ENCODE measurements around the gene MED6.
A peak's percentile ranks its signal among the peaks of the same experiment; 100 is the strongest.

MED6 gene, protein sequence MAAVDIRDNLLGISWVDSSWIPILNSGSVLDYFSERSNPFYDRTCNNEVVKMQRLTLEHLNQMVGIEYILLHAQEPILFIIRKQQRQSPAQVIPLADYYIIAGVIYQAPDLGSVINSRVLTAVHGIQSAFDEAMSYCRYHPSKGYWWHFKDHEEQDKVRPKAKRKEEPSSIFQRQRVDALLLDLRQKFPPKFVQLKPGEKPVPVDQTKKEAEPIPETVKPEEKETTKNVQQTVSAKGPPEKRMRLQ

DNA sequence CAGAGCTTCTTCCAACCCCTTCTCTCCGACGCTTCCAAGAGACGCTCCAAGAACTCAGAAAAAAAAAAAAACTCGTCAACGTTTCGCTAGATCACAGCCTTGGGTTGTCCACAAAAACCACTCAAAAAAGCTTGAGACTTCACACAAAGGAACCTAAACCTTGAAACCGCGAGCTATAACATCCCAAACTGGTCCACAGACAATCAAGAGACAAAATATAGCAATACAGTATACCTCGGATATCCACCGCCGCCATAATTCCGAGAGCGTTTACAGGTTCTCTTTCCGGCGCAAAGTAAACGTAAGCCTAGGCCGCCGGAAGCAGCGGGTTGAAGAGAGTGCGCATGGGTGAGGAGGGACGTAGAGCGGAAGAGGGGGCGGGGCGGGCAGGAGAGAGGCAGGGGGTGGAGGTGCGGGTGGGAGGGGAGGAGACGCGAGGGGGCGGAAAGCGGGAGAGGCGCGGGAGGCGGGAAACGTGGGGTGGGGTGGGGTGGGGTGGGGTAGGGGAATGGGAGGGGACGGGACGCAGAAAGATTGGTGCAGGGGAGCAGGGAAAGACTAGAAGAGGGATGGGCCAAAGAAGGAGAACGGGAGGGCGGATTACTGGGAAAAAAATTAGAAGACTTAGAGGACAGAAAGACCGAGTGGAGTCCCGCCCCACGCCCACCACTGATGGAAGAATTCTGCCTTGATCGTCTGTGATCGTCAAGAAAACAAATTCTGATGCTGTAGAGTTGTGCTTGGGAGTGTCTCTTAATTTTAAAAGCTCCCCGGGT, at the start of gene MED6:
Gene MED6, minus strand, starts transcription at position 274 of the 776 bp plus-strand sequence. Its CDS starts 18 bp downstream, at position 256.
- peak; percentile 84 for DNase-seq

DNA sequence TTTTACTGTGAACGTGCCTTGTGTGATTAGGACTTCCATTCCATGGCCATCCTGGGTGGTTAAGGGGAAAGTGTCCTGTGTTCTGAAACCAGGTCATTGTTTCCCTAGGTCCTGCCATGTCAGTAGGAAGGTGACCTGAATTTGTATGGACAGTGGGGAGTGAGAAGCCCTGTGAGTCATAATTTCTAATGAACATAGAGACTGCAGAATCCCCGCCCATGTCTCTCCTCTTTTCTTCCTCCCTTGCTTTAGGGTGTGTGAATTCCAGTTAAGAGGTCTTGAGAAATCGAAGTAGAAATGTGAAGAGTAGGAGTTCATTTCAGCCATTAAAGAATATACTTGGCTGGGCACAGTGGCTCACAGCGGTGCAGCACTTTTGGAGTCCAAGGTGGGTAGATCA, 49.3 kb upstream of the MED6 start:
- no peak for DNase-seq

GRCh38 chr14:70648346-70648745, 47.9 kb upstream of the MED6 start:
- DNase-seq, result no peak

DNA sequence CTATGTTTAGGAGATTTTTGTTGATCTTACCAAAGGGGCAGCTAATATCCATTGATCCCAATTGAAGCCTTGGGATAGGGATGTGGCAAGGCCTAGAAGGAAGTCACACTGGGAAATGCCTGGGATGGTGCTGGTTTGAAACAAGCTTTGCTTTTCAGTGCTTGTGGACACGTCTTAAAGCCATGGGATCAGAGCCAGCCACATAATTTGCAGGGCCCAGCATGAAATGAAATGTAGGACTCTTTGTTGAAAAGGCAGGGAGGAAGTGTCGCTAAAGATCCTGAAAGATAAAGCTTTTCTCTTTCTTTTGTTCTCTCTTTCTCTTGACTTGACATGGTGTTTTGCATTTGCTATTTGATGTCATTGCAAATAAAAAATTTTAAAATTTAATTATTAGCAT, 46.2 kb upstream of the MED6 start:
- DNase-seq, result no peak

GRCh38 chr14:70645892-70646291, 45.4 kb upstream of the MED6 start:
- DNase-seq, result no peak

GRCh38 chr14:70643967-70644366, 43.5 kb upstream of the MED6 start:
- no peak for DNase-seq

- DNase-seq, result no peak
Measured at GRCh38 chr14:70642303-70643235, 42.1 kb upstream of the MED6 start.

DNA sequence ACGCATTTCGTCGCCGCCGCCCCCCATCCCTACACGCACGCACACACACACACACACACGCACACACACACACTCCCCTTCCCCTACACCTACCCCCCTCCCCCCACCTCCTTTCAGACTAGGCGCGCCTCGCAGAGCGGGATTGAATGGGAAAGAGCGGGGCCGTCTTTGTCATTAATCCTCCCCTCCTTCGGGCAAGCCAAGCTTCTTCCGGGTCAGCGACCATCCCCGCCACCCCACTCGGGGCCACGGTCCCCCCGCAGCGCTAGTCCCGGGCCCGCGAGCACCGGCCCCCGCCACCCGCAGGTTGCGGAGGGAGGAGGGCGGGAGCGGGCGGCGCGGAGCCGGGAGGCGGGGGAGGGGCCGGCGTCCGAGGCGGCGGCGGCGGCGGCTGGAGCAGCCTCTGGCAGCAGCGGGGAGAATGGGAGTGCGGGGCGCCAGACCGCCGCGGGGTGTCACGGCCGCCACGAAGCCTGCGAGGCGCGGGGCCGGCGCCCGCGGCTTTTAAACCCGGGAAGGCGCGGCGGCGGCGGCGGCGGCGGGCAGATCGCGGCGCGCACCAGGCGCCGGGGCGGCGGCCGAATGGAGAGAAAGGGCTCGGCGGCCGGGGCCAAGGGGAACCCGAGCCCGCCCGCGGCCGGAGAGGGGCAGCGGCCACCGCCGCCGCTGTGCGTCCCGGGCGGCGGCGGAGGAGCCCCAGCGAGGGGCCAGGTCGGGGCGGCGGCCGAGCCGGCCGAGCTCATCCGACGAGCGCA, 41.3 kb upstream of the MED6 start, which contains the start of gene TTC9:
Gene TTC9, plus strand, starts transcription at position 369 of the 755 bp plus-strand sequence. Its CDS starts 214 bp downstream, at position 583.
- DNase-seq, result no peak

DNA sequence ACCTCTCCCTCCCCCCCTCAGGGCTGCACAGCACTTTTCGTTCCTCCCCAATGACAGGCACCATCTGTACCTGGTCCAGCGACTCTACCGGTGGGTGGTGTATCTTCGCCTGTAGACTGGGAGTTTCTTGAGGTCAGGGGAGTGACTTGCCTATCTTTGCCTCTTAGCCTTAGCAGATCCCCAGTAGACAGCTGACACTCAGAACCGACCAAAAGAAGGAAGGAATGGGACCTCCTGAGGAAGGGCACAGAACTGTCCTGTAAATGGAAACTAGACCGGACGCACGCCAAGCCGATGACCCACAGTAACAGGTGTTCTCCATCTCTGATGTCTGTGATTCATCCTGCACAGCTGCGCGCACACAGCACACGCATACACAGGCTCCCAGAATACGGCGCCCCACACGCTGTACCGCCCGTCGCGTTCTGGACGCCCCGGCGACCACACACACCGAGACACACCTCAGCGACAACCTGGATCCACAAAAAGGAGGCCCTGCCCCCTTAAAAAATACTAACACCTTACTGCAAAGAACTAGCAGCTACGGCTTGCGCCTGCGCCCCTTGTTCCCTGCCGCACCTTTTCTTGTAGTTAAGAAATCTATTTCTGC, 40.6 kb upstream of the MED6 start:
- DNase-seq, result no peak

GRCh38 chr14:70638416-70638815, 38.0 kb upstream of the MED6 start:
- no peak for DNase-seq

DNA sequence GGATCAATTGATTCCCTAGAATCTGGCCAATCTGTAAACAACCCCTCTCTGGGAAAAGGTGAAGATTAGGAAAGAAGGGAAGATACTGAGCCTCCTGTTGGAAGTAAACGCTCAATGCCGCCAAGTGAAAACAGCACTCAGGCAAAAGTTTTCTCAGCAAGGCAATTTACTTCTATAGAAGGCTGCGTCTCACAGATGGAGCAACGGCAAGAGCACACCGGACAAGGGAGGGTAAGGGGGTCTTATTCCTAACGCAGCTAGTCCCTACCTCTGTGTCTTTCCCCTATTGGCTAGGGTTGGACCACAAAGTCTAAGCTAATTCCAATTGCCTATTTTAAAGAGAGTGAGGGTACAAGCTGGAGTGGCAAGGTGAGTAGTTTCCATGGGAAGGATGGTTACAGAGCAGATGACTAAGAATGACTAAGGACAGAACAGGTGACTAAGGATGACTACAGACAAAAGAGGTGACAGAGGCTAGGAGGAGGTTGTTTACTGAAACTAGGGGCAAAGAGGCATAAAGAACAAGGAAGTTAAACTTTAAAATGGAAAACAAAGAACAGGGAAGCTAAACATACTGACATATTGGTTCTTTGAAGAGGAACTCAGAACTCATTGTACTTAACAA, 35.6 kb upstream of the MED6 start:
- no peak for DNase-seq

GRCh38 chr14:70631948-70632347, 31.5 kb upstream of the MED6 start:
- DNase-seq, result no peak

GRCh38 chr14:70624972-70625371, 24.5 kb upstream of the MED6 start:
- peak; percentile 5 for DNase-seq

DNA sequence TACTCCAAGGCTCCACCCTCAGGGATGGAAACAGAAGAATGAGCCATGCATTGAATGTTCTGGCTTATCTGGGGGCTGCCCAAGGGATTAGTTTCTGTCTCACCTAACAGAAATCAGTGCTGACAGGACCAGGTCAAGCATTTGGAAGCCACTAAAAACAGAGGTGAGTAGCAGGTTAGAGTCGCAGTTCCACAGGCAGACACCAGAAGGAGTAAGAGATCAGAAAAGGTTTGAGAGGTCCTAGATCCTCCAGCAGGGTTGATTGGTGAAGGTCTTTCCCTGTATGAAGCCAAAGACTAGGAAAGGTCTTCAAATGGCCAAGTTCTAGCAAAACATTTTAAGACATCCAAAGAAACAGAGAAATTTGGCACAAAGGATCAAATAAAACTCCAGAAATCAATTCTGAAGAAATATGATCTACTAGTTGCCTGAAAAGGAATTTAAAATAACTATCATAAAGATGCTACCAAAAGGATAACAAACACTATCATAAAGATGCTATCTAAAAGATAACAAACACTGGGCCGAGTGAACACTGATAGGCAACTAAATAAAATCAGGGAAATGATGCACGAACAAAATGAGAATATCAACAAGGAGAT, 21.8 kb upstream of the MED6 start:
- peak; percentile 10 for DNase-seq

- DNase-seq, result no peak
Measured at GRCh38 chr14:70619708-70620107, 19.3 kb upstream of the MED6 start.

- no peak for DNase-seq
Measured at GRCh38 chr14:70618314-70618713, 17.9 kb upstream of the MED6 start.

DNA sequence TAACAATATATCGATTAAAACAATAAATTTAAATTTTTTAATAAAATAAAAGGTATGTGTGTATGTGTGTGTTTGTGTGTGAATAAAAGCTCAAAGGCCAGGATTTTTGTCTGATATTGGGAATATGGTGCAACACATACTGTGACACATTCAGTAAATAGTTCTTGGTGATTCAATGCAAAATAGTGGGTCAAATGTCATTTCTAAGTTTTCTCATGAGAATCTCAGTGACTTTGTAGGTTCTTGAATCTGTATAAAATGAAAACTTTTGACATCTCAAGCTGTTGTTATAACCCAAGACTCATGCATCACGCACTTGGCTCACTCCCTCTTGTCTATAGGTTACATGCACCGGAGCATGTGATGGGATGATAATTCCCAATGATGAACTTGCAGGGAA, 16.2 kb upstream of the MED6 start:
- no peak for DNase-seq

DNA sequence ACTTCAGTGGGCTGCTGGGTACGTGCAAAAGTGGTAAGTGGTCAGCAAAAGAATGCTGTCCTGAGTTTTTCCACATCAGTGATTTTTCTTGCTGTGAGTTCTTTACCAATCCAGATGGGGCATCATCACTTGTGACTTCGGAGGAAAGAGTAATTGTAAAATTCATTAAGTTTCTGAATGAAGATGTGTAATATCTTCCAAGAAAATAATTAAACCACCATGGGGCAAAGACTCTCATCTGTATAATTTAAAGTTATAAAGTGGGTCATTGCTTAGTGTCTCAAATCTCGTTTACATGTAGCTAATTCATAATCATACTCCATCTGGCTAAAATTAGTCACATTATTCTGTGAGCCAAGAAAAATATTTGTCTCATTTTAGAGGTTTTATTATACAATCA, 10.8 kb upstream of the MED6 start:
- no peak for DNase-seq

DNA sequence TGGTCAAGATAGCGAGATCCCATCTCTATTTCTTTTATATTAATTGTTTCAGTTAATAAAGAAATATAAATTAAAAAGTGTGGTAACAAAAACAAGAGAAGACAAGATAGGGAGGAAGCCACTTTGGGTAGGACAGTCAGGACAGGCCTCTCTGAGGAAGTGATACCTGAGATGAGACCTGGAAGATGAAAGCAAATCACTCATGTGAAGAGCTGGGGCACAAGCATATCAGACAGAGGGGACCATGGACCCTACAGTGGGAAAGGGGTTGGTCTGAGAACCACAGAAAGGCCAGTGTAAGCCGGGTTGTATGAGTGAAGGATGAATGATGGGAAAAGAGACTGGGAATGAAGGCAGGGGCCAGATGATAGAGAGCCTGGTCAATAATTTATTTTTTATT, 1.8 kb upstream of the MED6 start:
- no peak for DNase-seq

DNA sequence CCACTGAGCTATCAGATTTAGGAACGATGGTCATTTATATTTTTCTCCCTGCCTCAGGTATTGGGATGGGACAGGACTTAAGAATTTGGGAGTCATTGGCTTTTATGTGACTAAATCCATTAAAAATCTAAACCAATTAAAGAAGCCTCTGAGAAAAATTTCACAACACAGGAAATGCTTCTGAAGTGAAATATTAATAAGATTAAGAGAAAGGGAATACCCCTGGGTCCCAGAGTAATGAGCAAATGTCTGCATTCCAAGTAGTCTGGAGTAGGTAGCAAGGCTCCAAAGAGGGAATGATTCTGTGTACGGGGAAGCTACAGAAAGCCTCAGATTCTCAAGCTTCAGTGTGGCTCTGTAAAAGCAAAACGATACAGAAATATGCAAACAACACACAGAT, 707 bp upstream of the MED6 start:
- no peak for DNase-seq

GRCh38 chr14:70599345-70599744, 1.1 kb downstream of the MED6 start:
- DNase-seq, result no peak

All from MV-4-11 (cell line).